SK-MEL-5 (cell line): ENCODE results near the gene IFITM5. TPM values are rescaled to one million over a fixed set of nuclear protein-coding genes. Genes with fewer than 3 reads are reported as not detected.
"Not testable (repeated sequence)": the region's sequence is repeated elsewhere in the genome, so short reads cannot be mapped to it uniquely, and the experiment has no call there.

Experiments
- DNase-seq: peaks from one replicate; pipeline ENCODE4 v3.0.0-alpha.2; 2016; ENCODE audit warnings: low read depth, low spot score
- in situ Hi-C: cut with HindIII; loops from 2 replicates; pipeline ENCODE4 v1.10.0; 2016; ENCODE audit warnings: low sequenced_read_pairs, high pct_unique_total_duplicates, low pct_unique_long_range_greater_than_20kb
- total RNA-seq: library from RNA; depleted of rRNA; stranded (reverse); fragments of >200 nt; shearing (Covaris generic); gene quantifications from 2 replicates; pipeline ENCODE4 v1.2.3, GENCODE V29; 2014

The IFITM5 gene
- total RNA-seq, 1 experiment from 2014 or later: not detected

GRCh38 chr11:330307-330693 lies 31.0 kb upstream of the IFITM5 start:
- no peak for DNase-seq
- in situ Hi-C loops: no loop called here

GRCh38 chr11:329886-330253 lies 30.5 kb upstream of the IFITM5 start:
- DNase-seq: no peak
- in situ Hi-C loops: no loop called here

GRCh38 chr11:328516-329100 lies 29.3 kb upstream of the IFITM5 start:
- DNase-seq, in situ Hi-C loops: not testable (repeated sequence)

DNA sequence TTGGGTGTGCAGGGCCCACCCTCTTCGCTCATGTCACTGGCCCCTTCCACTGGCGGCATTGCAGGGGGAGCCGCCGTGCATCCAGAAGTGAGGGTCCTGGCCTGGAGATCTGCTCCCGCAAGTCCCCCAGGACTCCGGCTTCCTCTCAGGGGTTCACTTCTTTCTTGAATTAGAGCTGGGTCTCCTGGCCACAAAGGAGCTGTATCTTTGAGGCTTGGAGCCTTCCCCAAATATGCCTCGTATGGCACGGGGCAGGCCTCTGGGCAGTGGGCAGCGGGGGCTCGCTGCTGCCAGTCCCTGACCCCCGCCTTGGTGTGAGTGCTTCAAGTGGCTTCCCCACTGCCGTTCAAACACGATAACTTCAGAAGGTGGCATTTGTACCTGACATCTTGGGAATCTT lies 28.7 kb upstream of the IFITM5 start:
- in situ Hi-C loops: no loop called here
- no peak for DNase-seq

- DNase-seq: no peak
- in situ Hi-C loops: no loop called here
Measured at GRCh38 chr11:327581-327923, 28.2 kb upstream of the IFITM5 start.

GRCh38 chr11:326842-327580 lies 27.7 kb upstream of the IFITM5 start:
- DNase-seq: no peak
- in situ Hi-C loops: no loop called here

- DNase-seq: no peak
- in situ Hi-C loops: no loop called here
Measured at GRCh38 chr11:326592-326841, 27.2 kb upstream of the IFITM5 start.

DNA sequence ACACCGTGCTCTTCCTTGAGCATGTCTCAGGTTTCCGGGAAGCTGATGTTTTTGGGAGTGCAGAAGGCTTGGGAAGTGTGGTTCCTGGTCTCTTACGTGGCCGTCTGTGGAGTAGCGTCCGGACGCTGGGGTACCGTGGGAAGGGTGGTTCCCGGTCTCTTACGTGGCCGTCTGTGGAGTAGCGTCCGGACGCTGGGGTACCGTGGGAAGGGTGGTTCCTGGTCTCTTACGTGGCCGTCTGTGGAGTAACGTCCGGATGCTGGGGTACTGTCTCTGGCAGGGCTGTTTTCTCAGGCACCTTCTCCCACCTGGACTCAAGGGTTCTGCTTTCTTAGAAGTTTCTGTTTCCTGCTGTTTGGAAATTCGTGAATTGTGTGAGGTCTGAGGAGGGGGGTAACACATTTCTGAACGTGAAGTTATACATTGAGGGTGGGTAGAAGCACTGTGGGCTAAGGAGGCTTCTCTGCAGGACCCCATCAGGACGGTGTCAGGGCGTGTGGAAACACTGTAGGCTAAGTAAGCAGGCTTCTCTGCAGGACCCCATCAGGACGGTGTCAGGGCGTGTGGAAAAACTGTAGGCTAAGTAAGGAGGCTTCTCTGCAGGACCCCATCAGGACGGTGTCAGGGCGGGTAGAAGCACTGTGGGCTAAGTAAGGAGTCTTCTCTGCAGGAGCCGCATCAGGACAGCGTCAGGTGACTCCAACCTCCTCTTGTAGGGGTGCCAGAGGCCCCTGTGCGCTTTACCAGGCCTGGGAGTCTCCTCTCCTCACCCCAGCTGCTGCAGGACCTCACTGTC lies 26.7 kb upstream of the IFITM5 start:
- DNase-seq: no peak
- in situ Hi-C loops: no loop called here

GRCh38 chr11:324593-325517 lies 25.5 kb upstream of the IFITM5 start:
- DNase-seq, in situ Hi-C loops: not testable (repeated sequence)

GRCh38 chr11:324156-324555 lies 24.8 kb upstream of the IFITM5 start:
- DNase-seq: no peak
- in situ Hi-C loops: no loop called here

DNA sequence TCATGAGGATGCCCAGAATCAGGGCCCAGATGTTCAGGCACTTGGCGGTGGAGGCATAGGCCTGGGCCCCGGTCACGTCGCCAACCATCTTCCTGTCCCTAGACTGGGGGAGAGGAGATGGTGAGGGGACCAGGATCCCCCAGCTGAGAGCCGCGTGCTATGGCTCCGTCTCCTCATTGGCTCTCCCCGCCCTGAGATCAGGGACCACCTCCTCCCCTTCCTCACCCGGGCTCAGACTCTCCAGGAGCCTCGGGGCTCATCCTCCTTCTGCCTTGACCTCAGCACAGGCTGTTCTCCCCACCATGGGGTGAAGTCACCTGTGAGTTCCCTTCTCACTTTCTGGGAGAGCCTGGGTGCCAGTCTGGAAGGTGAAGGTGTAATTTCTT lies 20.6 kb upstream of the IFITM5 start:
- DNase-seq, in situ Hi-C loops: not testable (repeated sequence)

GRCh38 chr11:319121-319887 lies 20.0 kb upstream of the IFITM5 start:
- in situ Hi-C loops, DNase-seq: not testable (repeated sequence)

DNA sequence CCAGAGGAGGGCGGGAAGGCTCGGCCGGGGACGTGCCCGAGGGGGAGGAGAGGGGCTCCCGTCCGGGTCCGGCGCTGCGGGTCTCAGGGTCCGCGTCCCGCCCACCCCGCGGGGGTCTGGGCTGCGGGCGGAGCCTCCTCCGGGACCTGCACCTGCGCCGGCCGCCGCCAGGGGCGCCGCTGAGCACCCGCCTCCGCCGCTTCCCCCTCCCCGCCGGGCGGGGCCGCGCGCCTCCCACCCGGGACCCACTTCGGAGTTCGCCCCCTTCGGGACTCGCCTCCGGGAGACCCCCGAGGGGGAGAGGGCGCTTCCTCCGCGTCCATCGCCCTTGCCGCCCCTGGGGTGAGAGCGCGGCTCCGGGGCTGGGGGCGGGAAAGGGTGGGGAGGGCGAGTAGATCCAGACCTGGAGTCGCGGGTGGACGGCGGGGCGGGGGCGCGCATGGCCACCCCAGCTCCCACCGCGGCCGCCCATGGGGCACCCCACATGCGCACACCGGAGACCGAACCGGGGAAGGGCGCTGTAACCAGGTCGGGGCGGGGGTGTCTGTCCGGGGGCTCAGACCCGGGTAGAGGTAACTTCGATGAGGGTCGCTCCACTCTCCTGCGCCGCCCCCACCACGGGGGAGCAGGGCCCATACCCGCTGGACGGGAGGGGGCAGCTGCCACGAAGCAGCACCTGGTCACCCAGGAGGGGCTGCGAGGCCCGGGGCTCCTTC lies 19.2 kb upstream of the IFITM5 start:
- in situ Hi-C loops: not testable (repeated sequence)

GRCh38 chr11:317668-318404 lies 18.5 kb upstream of the IFITM5 start:
- in situ Hi-C loops, DNase-seq: not testable (repeated sequence)

More for the DNA sequence above, 19.2 kb upstream of the IFITM5 start:
- not testable (repeated sequence) for DNase-seq

GRCh38 chr11:316891-317301 lies 17.6 kb upstream of the IFITM5 start:
- in situ Hi-C loops: no loop called here
- DNase-seq: no peak

- in situ Hi-C loops: no loop called here
- no peak for DNase-seq
Measured at GRCh38 chr11:316031-316701, 16.8 kb upstream of the IFITM5 start.
